ENCODE data around the gene C19orf25. TPM values are rescaled to one million over a fixed set of nuclear protein-coding genes. Genes with fewer than 3 reads are reported as not detected.

C19orf25 gene
- total and polyA plus RNA-seq, 2 of the 13 experiments (the other 11 are each of a cell fraction or from before 2014, with no cell fraction given), result 14.2 to 32.4 TPM

DNA sequence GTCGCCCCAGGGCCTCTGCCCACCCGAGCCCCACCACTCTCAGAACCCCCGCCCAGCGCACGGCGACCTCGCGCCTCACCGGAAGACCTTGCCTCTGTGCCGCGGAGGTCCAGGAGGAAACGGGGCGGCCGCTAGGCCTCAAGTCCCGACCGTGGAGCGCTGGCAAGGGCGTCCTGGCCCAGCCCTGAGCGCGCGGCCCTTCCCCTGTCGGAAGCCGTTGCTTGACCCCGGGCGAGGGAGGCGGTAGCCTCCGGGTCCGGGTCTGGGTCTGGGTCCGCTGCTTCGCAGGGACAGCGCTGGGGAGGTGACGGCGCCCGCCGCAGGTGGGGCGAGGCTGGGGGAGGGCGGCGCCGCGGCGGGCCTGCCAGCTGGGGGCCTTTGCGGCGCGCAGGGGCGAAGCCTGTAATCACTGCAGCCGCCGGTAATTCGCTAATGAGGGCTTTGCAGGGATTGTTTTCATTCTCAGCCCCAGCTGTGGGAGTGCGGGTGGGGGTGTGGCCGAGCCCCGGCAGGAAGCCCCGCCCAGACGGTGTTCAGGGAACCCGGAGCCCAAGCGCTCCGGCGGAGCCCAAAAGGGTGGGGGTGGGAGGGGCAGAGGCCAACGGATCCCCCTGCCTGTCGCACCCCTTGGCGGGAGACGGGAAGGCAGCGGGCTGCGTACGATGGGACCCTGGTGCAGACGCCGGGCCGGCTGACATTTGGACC lies 8.6 kb downstream of the C19orf25 start (continued):
- no peak for TF ChIP-seq GRHL1 (CRISPR knock-in tag; conservative IDR thresholded peaks at IDR 0.05)
- no peak for TF ChIP-seq ZNF264 (CRISPR knock-in tag; IDR thresholded peaks at IDR 0.05)
- no peak for TF ChIP-seq TARDBP (CRISPR knock-in tag; IDR thresholded peaks at IDR 0.05)
- TF ChIP-seq NR2F1 (CRISPR knock-in tag; IDR thresholded peaks at IDR 0.05), result no peak
- no peak for TF ChIP-seq E2F1 (CRISPR knock-in tag; IDR thresholded peaks at IDR 0.05)
- no peak for TF ChIP-seq ZNF660 (CRISPR knock-in tag; IDR thresholded peaks at IDR 0.05; ENCODE audit: borderline replicate concordance, low read depth)
- TF ChIP-seq NONO (IDR thresholded peaks at IDR 0.05), result no peak
- no peak for TF ChIP-seq NONO (CRISPR knock-in tag; conservative IDR thresholded peaks at IDR 0.05)
- TF ChIP-seq ZNF552 (CRISPR knock-in tag; IDR thresholded peaks at IDR 0.05; ENCODE audit: borderline replicate concordance), result no peak
- TF ChIP-seq CTCF (CRISPR knock-in tag; IDR thresholded peaks at IDR 0.05), result no peak
- no peak for TF ChIP-seq RXRA (CRISPR knock-in tag; IDR thresholded peaks at IDR 0.05)
- peak; percentile 71; the same call in 1 of the 2 replicates for TF ChIP-seq ATF7-NPFF (CRISPR knock-in tag; IDR thresholded peaks at IDR 0.05; ENCODE audit: low read depth)
- TF ChIP-seq EEA1 (CRISPR knock-in tag; IDR thresholded peaks at IDR 0.05; ENCODE audit: borderline replicate concordance), result no peak
- no peak for TF ChIP-seq ZBTB43 (CRISPR knock-in tag; conservative IDR thresholded peaks at IDR 0.05)
- TF ChIP-seq ZNF816 (CRISPR knock-in tag; IDR thresholded peaks at IDR 0.05; ENCODE audit: borderline replicate concordance), result no peak
- TF ChIP-seq ZFY (CRISPR knock-in tag; IDR thresholded peaks at IDR 0.05), result peak; percentile 84
- TF ChIP-seq DR1 (CRISPR knock-in tag; IDR thresholded peaks at IDR 0.05), result 0 out of 2 replicates have a peak, but pooled peaks have one; percentile 44
- TF ChIP-seq RARG (CRISPR knock-in tag; IDR thresholded peaks at IDR 0.05; ENCODE audit: low read depth), result no peak
- TF ChIP-seq HNRNPLL (IDR thresholded peaks at IDR 0.05; ENCODE audit: low read depth, low read length, poor library complexity, severe bottlenecking), result no peak
- no peak for TF ChIP-seq MTA1 (CRISPR knock-in tag; IDR thresholded peaks at IDR 0.05; ENCODE audit: borderline replicate concordance)
- TF ChIP-seq RAD21 (CRISPR knock-in tag; IDR thresholded peaks at IDR 0.05), result no peak; the same call in 1 of the 2 replicates
- no peak for TF ChIP-seq ZNF256 (CRISPR knock-in tag; conservative IDR thresholded peaks at IDR 0.05)
- TF ChIP-seq HCFC1 (IDR thresholded peaks at IDR 0.05; ENCODE audit: low read depth, low read length), result no peak
- no peak for TF ChIP-seq RFX3 (CRISPR knock-in tag; IDR thresholded peaks at IDR 0.05)
- no peak for TF ChIP-seq KAT2B (IDR thresholded peaks at IDR 0.05; ENCODE audit: borderline replicate concordance, low read depth, low read length)
- peak; percentile 45; the same call in 1 of the 2 replicates for TF ChIP-seq SSRP1 (CRISPR knock-in tag; IDR thresholded peaks at IDR 0.05)
